H1 (cell line): Measurements from ENCODE around the gene CNOT10. TPM values are rescaled to one million over a fixed set of nuclear protein-coding genes. Genes with fewer than 3 reads are reported as not detected.
A peak's percentile ranks its signal among the peaks of the same experiment; 100 is the strongest.

Experiments used
- CTCF ChIA-PET: fragments of 300-600 bp; sonication (Branson Sonifier 250); formaldehyde crosslinking; loops from one replicate; lab custom pipeline; 2021; ENCODE audit not compliant: partially characterized antibody; lab: Charles Lee
- POLR2A ChIA-PET: fragments of 300-600 bp; sonication (Branson Sonifier 250); formaldehyde crosslinking; loops from one replicate; lab custom pipeline; 2021; ENCODE audit warnings: inconsistent platforms; ENCODE audit not compliant: partially characterized antibody; lab: Charles Lee
- DNase-seq, 2 experiments: peaks; one replicate each; pipeline versions ENCODE4 v3.0.0 to v3.0.0-alpha.2; 2010 to 2022; ENCODE audit warnings: low spot score in 2 of 2, low read depth in 1 of 2, mixed read lengths in 1 of 2
- FAIRE-seq: peaks from 2 replicates; lab custom pipeline; 2011; peaks lifted over from hg19 to GRCh38; lab: Jason Lieb, UNC
- H2AFZ ChIP-seq: 2 replicates; pipeline ENCODE4 v1.8.1; 2012; ENCODE audit warnings: low read length, inconsistent platforms
- H2AK5ac ChIP-seq: 2 replicates; pipeline ENCODE4 v1.6.1; 2013; ENCODE audit warnings: low read depth, low read length
- H2BK120ac ChIP-seq: replicated peaks from 2 replicates; pipeline ENCODE3; 2013; ENCODE audit warnings: low read depth, low read length, inconsistent platforms
- H2BK12ac ChIP-seq: 2 replicates; pipeline ENCODE4 v1.6.1; 2013; ENCODE audit warnings: low read depth, low read length
- H2BK15ac ChIP-seq: 2 replicates; pipeline ENCODE4 v1.6.1; 2013; ENCODE audit warnings: low read length
- H2BK20ac ChIP-seq: 2 replicates; pipeline ENCODE4 v1.6.1; 2013; ENCODE audit warnings: low read length
- H2BK5ac ChIP-seq: 2 replicates; pipeline ENCODE4 v1.6.1; 2013; ENCODE audit warnings: low read depth, low read length
- H3K14ac ChIP-seq: 2 replicates; pipeline ENCODE4 v1.6.1; 2013; ENCODE audit warnings: inconsistent platforms; ENCODE audit not compliant: insufficient read length
- H3K18ac ChIP-seq: 2 replicates; pipeline ENCODE4 v1.6.1; 2013; ENCODE audit warnings: low read length; ENCODE audit errors: extremely low read depth
- H3K23ac ChIP-seq: 2 replicates; pipeline ENCODE4 v1.6.1; 2013; ENCODE audit warnings: inconsistent platforms; ENCODE audit not compliant: insufficient read length
- H3K23me2 ChIP-seq: 2 replicates; pipeline ENCODE4 v1.6.1; 2013; ENCODE audit warnings: low read depth, low read length
- H3K27ac ChIP-seq: 2 replicates; pipeline ENCODE4 v1.6.1; 2011; ENCODE audit warnings: low read depth, low read length, inconsistent platforms
- H3K27me3 ChIP-seq, 4 experiments: replicated peaks in 1 of 4; 1 replicate in 1 of 4; 2 replicates in 3 of 4; pipeline versions ENCODE4 v1.6.1 to v1.8.1; 2011 to 2013; ENCODE audit warnings: low read length in 3 of 4, mild to moderate bottlenecking in 3 of 4, inconsistent platforms in 2 of 4, mixed read lengths in 2 of 4, moderate library complexity in 1 of 4; ENCODE audit not compliant: control insufficient read depth in 3 of 4, insufficient read depth in 3 of 4; ENCODE audit errors: extremely low read depth in 1 of 4
- H3K36me3 ChIP-seq, 4 experiments: 2 replicates each; pipeline versions ENCODE4 v1.6.1 to v1.8.1; 2011 to 2013; ENCODE audit warnings: mild to moderate bottlenecking in 4 of 4, low read length in 3 of 4, moderate library complexity in 2 of 4, control low read depth in 1 of 4, inconsistent platforms in 1 of 4; ENCODE audit not compliant: insufficient read depth in 4 of 4, control insufficient read depth in 2 of 4
- H3K4ac ChIP-seq: replicated peaks from 2 replicates; pipeline ENCODE3; 2013; ENCODE audit warnings: low read length, low read depth, mixed read lengths, inconsistent platforms; ENCODE audit not compliant: insufficient read length
- H3K4me1 ChIP-seq, 4 experiments: replicated peaks in 1 of 4; 1 replicate in 1 of 4; 2 replicates in 3 of 4; pipeline versions ENCODE4 v1.6.1 to v1.8.1; 2011 to 2013; ENCODE audit warnings: low read length in 3 of 4, inconsistent platforms in 2 of 4, mixed read lengths in 1 of 4; ENCODE audit not compliant: insufficient read depth in 4 of 4, control insufficient read depth in 3 of 4
- H3K4me2 ChIP-seq, 2 experiments: 2 replicates each; pipeline versions ENCODE4 v1.6.1 to v1.8.1; 2011 to 2013; ENCODE audit warnings: low read depth in 2 of 2, low read length in 2 of 2, control low read depth in 1 of 2, inconsistent platforms in 1 of 2, mild to moderate bottlenecking in 1 of 2; ENCODE audit not compliant: insufficient read depth in 1 of 2
- H3K4me3 ChIP-seq, 4 experiments: fragments of 200-600, 300-600 bp in 1 of 4; sonication (generic), shearing (Covaris generic), sonication (Bioruptor Twin) in 1 of 4; 2 replicates each; pipeline versions ENCODE4 v1.5.1 to v1.8.1; 2011 to 2016; ENCODE audit warnings: low read length in 4 of 4, low read depth in 3 of 4, control low read depth in 2 of 4, inconsistent platforms in 2 of 4, mild to moderate bottlenecking in 2 of 4, mixed read lengths in 1 of 4, moderate library complexity in 1 of 4; ENCODE audit not compliant: insufficient read depth in 2 of 4; ENCODE audit errors: extremely low read depth in 1 of 4
- H3K56ac ChIP-seq: replicated peaks from 2 replicates; pipeline ENCODE3; 2013; ENCODE audit warnings: low read depth, mild to moderate bottlenecking, mixed read lengths, low read length, inconsistent platforms; ENCODE audit not compliant: insufficient read length
- H3K79me1 ChIP-seq: 2 replicates; pipeline ENCODE4 v1.6.1; 2013; ENCODE audit warnings: low read depth, low read length, control low read depth
- H3K79me2 ChIP-seq, 2 experiments: 2 replicates each; pipeline versions ENCODE4 v1.6.1 to v1.8.1; 2012 to 2013; ENCODE audit warnings: low read length in 2 of 2, mild to moderate bottlenecking in 2 of 2, inconsistent platforms in 1 of 2; ENCODE audit not compliant: insufficient read depth in 2 of 2, control insufficient read depth in 1 of 2
- H3K9ac ChIP-seq, 4 experiments: replicated peaks in 1 of 4; 1 replicate in 1 of 4; 2 replicates in 3 of 4; pipeline versions ENCODE4 v1.6.1 to v1.8.1; 2011 to 2013; ENCODE audit warnings: low read depth in 3 of 4, low read length in 3 of 4, control low read depth in 2 of 4, mild to moderate bottlenecking in 2 of 4, moderate library complexity in 2 of 4, inconsistent platforms in 1 of 4; ENCODE audit errors: extremely low read depth in 1 of 4
- H3K9me3 ChIP-seq, 2 experiments: 2 replicates each; pipeline versions ENCODE4 v1.6.1 to v1.8.1; 2012 to 2013; ENCODE audit warnings: mild to moderate bottlenecking in 2 of 2, moderate library complexity in 2 of 2, control low read depth in 1 of 2, inconsistent platforms in 1 of 2, low read depth in 1 of 2, low read length in 1 of 2, mixed read lengths in 1 of 2; ENCODE audit not compliant: insufficient read depth in 2 of 2
- H4K20me1 ChIP-seq, 2 experiments: replicated peaks in 1 of 2; 2 replicates each; pipeline versions ENCODE3 to v1.8.1; 2011 to 2013; ENCODE audit warnings: inconsistent platforms in 2 of 2, low read length in 2 of 2, mild to moderate bottlenecking in 1 of 2; ENCODE audit not compliant: insufficient read depth in 2 of 2, control insufficient read depth in 1 of 2
- H4K5ac ChIP-seq: 2 replicates; pipeline ENCODE4 v1.6.1; 2013; ENCODE audit warnings: low read length, low read depth, mixed read lengths, inconsistent platforms; ENCODE audit not compliant: insufficient read length
- H4K8ac ChIP-seq: 2 replicates; pipeline ENCODE4 v1.8.0; 2013; ENCODE audit warnings: mild to moderate bottlenecking, moderate library complexity, low read length, inconsistent platforms; ENCODE audit not compliant: insufficient read depth; ENCODE audit errors: extremely low read depth
- H4K91ac ChIP-seq: replicated peaks from 2 replicates; pipeline ENCODE3; 2013; ENCODE audit warnings: low read length, mixed read lengths, inconsistent platforms; ENCODE audit not compliant: insufficient read length
- CTCF ChIP-seq, 3 experiments: IDR thresholded peaks; 1 replicate in 2 of 3; 2 replicates in 1 of 3; pipeline versions ENCODE4 v1.5.1 to v1.6.1; 2011; ENCODE audit warnings: low read length in 3 of 3, mild to moderate bottlenecking in 3 of 3, inconsistent platforms in 2 of 3, low read depth in 1 of 3, moderate library complexity in 1 of 3; ENCODE audit not compliant: insufficient read depth in 1 of 3; ENCODE audit errors: control extremely low read depth in 1 of 3
- E2F6 ChIP-seq: IDR thresholded peaks from 2 replicates; pipeline ENCODE4 v1.6.1; 2012; ENCODE audit warnings: inconsistent platforms
- EP300 ChIP-seq, 2 experiments: IDR thresholded peaks; 1 replicate in 1 of 2; 2 replicates in 1 of 2; pipeline ENCODE4 v1.6.1; 2011 to 2012; ENCODE audit warnings: low read depth in 2 of 2, low read length in 2 of 2, mild to moderate bottlenecking in 2 of 2, borderline replicate concordance in 1 of 2, inconsistent platforms in 1 of 2, moderate library complexity in 1 of 2
- WGBS, 2 experiments: shearing (Covaris generic) in 1 of 2; methylation state at CpG; one replicate each; pipeline versions ENCODE4 v1.1.6 to v1.1.7; 2013 to 2015; ENCODE audit warnings: low lambda C conversion rate in 2 of 2, mixed read lengths in 2 of 2, inconsistent platforms in 1 of 2, low coverage in 1 of 2, missing lambda C conversion rate in 1 of 2; ENCODE audit not compliant: insufficient replicate concordance in 2 of 2, insufficient coverage in 1 of 2, insufficient read length in 1 of 2; ENCODE audit errors: extremely low coverage in 1 of 2, missing lambda C conversion rate in 1 of 2; 5-methylcytosine and 5-hydroxymethylcytosine counted together
- long read RNA-seq, 2 experiments: library from RNA in 1 of 2; library from capped mRNA in 1 of 2; stranded (forward); transcript quantifications; one replicate each; pipeline ENCODE4 v2.0.0, GENCODE V29; 2021; ENCODE audit warnings: inconsistent platforms in 1 of 2
- polyA minus RNA-seq, 3 experiments: library from RNA; depleted of rRNA, polyadenylated mRNA; stranded (reverse); fragments of >200 nt; gene quantifications; 1 replicate in 2 of 3; 2 replicates in 1 of 3; pipeline ENCODE4 v1.2.3, GENCODE V29; 2011
- polyA plus RNA-seq, 7 experiments: library from polyadenylated mRNA; depleted of rRNA in 3 of 7; stranded (reverse) in 5 of 7; unstranded in 2 of 7; fragments of >200 nt in 5 of 7; fragments of 200-250 nt in 2 of 7; gene quantifications; 1 replicate in 5 of 7; 2 replicates in 1 of 7; 4 replicates in 1 of 7; pipeline versions ENCODE4 v1.2.1 to v1.2.3, GENCODE V29; 2011 to 2013; ENCODE audit warnings: missing spikeins in 2 of 7, mixed read lengths in 2 of 7
- total RNA-seq: library from RNA; stranded (reverse); fragmentation: NEBNext Ultra II Directional; extraction: Animal tissue kit (Norgen Biotek cat#: 25700); gene quantifications from 2 replicates; pipeline ENCODE4 v1.2.1, GENCODE V29; 2021

The CNOT10 gene
- 55.9 and 61.0 TPM in 2 replicates for total RNA-seq
- 23.9 and 39.9 TPM in 2 replicates for polyA plus RNA-seq (2011; rRNA removed)
- polyA plus RNA-seq (2011; cell fraction: cytosol; rRNA removed): 41.5 TPM
- 25.5 TPM for polyA plus RNA-seq (2011; cell fraction: nucleus; rRNA removed)
- polyA plus RNA-seq (2012, experiment 1 of 2): 30.4 to 50.6 TPM (median 32.2 TPM) in 4 replicates
- 7.1 TPM for polyA plus RNA-seq (2012, experiment 2 of 2)
- polyA plus RNA-seq (2013, experiment 1 of 2): 29.1 TPM
- polyA plus RNA-seq (2013, experiment 2 of 2): 26.6 TPM
- polyA minus RNA-seq (2011; rRNA and poly(A)+ RNA removed): 47.2 and 54.8 TPM in 2 replicates
- 24.3 TPM for polyA minus RNA-seq (2011; cell fraction: cytosol; rRNA and poly(A)+ RNA removed)
- 34.6 TPM for polyA minus RNA-seq (2011; cell fraction: nucleus; rRNA and poly(A)+ RNA removed)
- long read RNA-seq, experiment 1, transcript CNOT10-201 (19 exons, 2,815 nt): major isoform, 12 of 49 reads
- long read RNA-seq, experiment 1, partial matches to known transcripts: 22 of 49 reads
- long read RNA-seq, experiment 1, other reads (novel, unspliced or antisense): 13 of 49 reads
- long read RNA-seq, experiment 2, transcript CNOT10-201 (19 exons, 2,815 nt): major isoform, 25 of 42 reads
- long read RNA-seq, experiment 2, partial matches to known transcripts: 6 of 42 reads
- long read RNA-seq, experiment 2, other reads (novel, unspliced or antisense): 11 of 42 reads

GRCh38 chr3:32684800-32685542 lies at the start of gene CNOT10:
CNOT10 (plus strand) TSS chr3:32685188; CDS start chr3:32685461, 273 bp downstream.
- Histone ChIP-seq H3K4me3 (peak within 1 kb of the TSS; percentile 83 to 96 (median 86)), H3K14ac (no peak within 1 kb of the TSS), H3K23ac (no peak within 1 kb of the TSS), H3K36me3 (peaks cover 0 to 4% (median 0%) of the 10 kb centered on the region in 4 experiments; a peak in 3 of 8 replicates), H3K9ac (peak within 1 kb of the TSS; percentile 65 to 80 (median 68)), H3K9me3 (no peaks in the 10 kb centered on the region), H4K5ac (peak within 1 kb of the TSS; percentile 74), H3K56ac (peak within 1 kb of the TSS; percentile 74), H2BK20ac (no peak within 1 kb of the TSS), H2BK15ac (no peak within 1 kb of the TSS), H3K27ac (peak within 1 kb of the TSS; percentile 51; the same call in 1 of the 2 replicates), H3K79me1 (peaks cover 5% of the 10 kb centered on the region; the same call in 1 of the 2 replicates), H3K79me2 (peaks cover 12 to 42% of the 10 kb centered on the region in 2 experiments), H3K27me3 (no peaks in the 10 kb centered on the region), H3K18ac (peak within 1 kb of the TSS; percentile 84; the same call in 1 of the 2 replicates), H4K20me1 (peaks cover 0 to 3% of the 10 kb centered on the region in 2 experiments), H3K4me1 (peaks cover 0 to 9% (median 2%) of the 10 kb centered on the region in 4 experiments; a peak in 4 of 7 replicates), H2AK5ac (peak within 1 kb of the TSS; percentile 39; the same call in 1 of the 2 replicates), H2BK120ac (no peak within 1 kb of the TSS), H3K4ac (no peak within 1 kb of the TSS), H2BK12ac (0 out of 2 replicates have a peak within 1 kb of the TSS, but pooled peaks have one; percentile 7), H2AFZ (peak within 1 kb of the TSS; percentile 96), H2BK5ac (peak within 1 kb of the TSS; percentile 46; the same call in 1 of the 2 replicates), H4K8ac (peak within 1 kb of the TSS; percentile 58), H4K91ac (no peak within 1 kb of the TSS), H3K4me2 (peak within 1 kb of the TSS; percentile 58 to 69), H3K23me2 (no peaks in the 10 kb centered on the region; the same call in 1 of the 2 replicates)
- DNase-seq (peak; percentile 78 to 92), FAIRE-seq (no peak)
- CTCF ChIA-PET: interaction anchor here (1.1 to 1.7 kb wide), 3 partner anchors 12 to 178 kb away, joined by 3 to 9 read pairs (median 3); no protein-coding TSS in a partner anchor
- POLR2A ChIA-PET: interaction anchor here (0.7 to 2.2 kb wide), 5 partner anchors 11 to 131 kb away, joined by 3 to 9 read pairs (median 3); no protein-coding TSS in a partner anchor
- 3% methylated on average over 54 of the region's 60 CpGs; no CpG with 5 or more reads in 1 of the 2 experiments for WGBS, 2 experiments
- TF ChIP-seq E2F6 (peak; percentile 91), CTCF (IDR thresholded peaks at IDR 0.05; ENCODE audit: control extremely low read depth in 1 of 3, insufficient read depth in 1 of 3, low read depth in 1 of 3, low read length in 3 of 3) (peak in 1 of 3 experiments; percentile 14; a peak in 1 of 4 replicates), EP300 (IDR thresholded peaks at IDR 0.05; ENCODE audit: borderline replicate concordance in 1 of 2, low read depth in 2 of 2, low read length in 2 of 2) (0 out of 3 replicates have a peak, but pooled peaks of 1 of the 2 experiments have one; percentile 17)
